SK-N-MC (cell line): ENCODE results near the gene MCRIP2.

ENCODE experiments used
- EZH2 ChIP-seq: fragments of 200-600 bp; sonication (generic); IDR thresholded peaks from one replicate; pipeline ENCODE4 v1.6.1; 2017; ENCODE audit warnings: antibody characterized with exemption
- FOXP2 ChIP-seq: optimal IDR thresholded peaks from 2 replicates; pipeline ENCODE3; 2011; ENCODE audit warnings: mild to moderate bottlenecking, moderate library complexity; ENCODE audit not compliant: insufficient read depth; ENCODE audit errors: extremely low read length, control extremely low read depth
- POLR2AphosphoS5 ChIP-seq: IDR thresholded peaks from 2 replicates; pipeline ENCODE4 v1.6.1; 2012; ENCODE audit warnings: mild to moderate bottlenecking, low read depth, low read length, borderline replicate concordance

DNA sequence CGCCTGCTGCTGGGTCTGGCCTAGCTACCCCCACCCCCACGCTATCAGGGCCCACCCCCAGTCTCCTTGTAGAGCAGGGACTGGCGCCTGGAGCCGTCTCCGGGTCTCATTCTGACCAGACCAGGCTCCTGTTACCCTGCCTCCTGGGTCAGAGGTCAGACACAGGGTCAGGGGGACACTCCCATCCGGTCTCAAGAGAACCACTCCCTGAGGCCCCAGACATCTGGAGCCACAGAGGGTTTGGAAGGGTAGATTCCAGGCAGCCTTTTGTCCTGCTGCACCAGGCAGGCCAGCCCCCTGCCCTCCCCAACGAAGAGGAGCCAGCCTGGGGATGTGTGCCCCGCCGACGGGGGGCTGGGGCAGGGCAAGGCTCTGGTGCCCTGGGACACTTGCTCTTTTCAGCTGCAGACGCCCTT lies 11.8 kb upstream of the MCRIP2 start:
- TF ChIP-seq EZH2, result no peak
- TF ChIP-seq POLR2AphosphoS5, result no peak
- TF ChIP-seq FOXP2, result no peak
